SK-N-SH treated with all-trans-retinoic acid at 6 μM for 48 hours (cell line): ENCODE results near the gene TMEM131L.

Source experiments
- GLIS3 ChIP-seq: fragments of 250-450 bp; sonication (Bioruptor Pico); IDR thresholded peaks from 2 replicates; pipeline ENCODE4 v1.5.0; 2020; ENCODE audit warnings: mild to moderate bottlenecking, moderate library complexity
- ISL1 ChIP-seq: fragments of 250-450 bp; sonication (Bioruptor Pico); IDR thresholded peaks from 2 replicates; pipeline ENCODE4 v2.1.2; 2022; ENCODE audit warnings: mild to moderate bottlenecking, moderate library complexity
- PPARA ChIP-seq: fragments of 250-450 bp; sonication (Bioruptor Pico); IDR thresholded peaks from 2 replicates; pipeline ENCODE4 v1.5.0; 2020; ENCODE audit warnings: mild to moderate bottlenecking, borderline replicate concordance
- RARB ChIP-seq: fragments of 250-450 bp; sonication (Bioruptor Pico); IDR thresholded peaks from 2 replicates; pipeline ENCODE4 v1.8.0; 2021; ENCODE audit warnings: mild to moderate bottlenecking, moderate library complexity
- ZNF565 ChIP-seq: fragments of 450-650 bp; formaldehyde crosslinking; conservative IDR thresholded peaks from 2 replicates; pipeline ENCODE4 v1.5.0; 2020; ENCODE audit warnings: low read depth, mild to moderate bottlenecking, moderate library complexity
- TF ChIP-seq, protein P1 (sequence below): fragments of 250-450 bp; sonication (Bioruptor Pico); IDR thresholded peaks from 2 replicates; pipeline ENCODE4 v1.8.0; 2020; ENCODE audit warnings: mild to moderate bottlenecking, moderate library complexity, borderline replicate concordance
- TF ChIP-seq, protein P2 (sequence below): fragments of 250-450 bp; sonication (Bioruptor Pico); IDR thresholded peaks from 2 replicates; pipeline ENCODE4 v1.5.1; 2020; ENCODE audit warnings: low read depth, mild to moderate bottlenecking, moderate library complexity
- TF ChIP-seq, protein P3 (sequence below): fragments of 250-450 bp; sonication (Bioruptor Pico); IDR thresholded peaks from 2 replicates; pipeline ENCODE4 v1.5.1; 2021; ENCODE audit warnings: mild to moderate bottlenecking, moderate library complexity

DNA sequence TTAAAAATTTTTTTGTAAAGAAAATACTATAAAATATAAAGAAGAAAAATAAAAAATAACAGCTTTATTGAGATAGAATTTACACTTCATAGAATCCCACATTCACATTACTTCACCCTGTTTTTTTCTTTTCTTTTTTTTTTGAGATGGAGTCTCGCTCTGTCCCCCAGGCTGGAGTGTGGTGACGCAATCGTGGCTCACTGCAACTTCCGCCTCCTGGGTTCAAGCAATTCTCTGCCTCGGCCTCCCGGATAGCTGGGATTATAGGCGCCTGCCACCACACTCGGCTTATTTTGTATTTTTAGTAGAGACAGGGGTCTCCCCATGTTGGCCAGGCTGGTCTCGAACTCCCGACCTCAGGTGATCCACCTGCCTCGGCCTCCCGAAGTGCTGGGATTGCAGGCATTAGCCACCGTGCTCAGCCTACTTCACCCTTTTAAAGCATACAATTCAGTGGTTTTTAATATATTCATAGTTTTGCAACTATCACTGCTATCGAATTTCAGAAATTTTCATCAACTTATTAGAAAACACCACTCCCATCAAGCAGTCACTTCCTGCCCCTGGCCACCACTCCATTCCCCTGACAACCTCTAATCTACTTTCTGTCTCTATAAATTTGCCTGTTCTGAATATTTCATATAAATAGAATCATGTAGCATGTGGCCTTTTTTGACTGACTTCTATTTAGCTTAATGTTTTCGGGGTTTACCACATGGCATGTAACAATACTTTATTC lies 48.7 kb downstream of the TMEM131L start:
- TF ChIP-seq, protein P1, sequence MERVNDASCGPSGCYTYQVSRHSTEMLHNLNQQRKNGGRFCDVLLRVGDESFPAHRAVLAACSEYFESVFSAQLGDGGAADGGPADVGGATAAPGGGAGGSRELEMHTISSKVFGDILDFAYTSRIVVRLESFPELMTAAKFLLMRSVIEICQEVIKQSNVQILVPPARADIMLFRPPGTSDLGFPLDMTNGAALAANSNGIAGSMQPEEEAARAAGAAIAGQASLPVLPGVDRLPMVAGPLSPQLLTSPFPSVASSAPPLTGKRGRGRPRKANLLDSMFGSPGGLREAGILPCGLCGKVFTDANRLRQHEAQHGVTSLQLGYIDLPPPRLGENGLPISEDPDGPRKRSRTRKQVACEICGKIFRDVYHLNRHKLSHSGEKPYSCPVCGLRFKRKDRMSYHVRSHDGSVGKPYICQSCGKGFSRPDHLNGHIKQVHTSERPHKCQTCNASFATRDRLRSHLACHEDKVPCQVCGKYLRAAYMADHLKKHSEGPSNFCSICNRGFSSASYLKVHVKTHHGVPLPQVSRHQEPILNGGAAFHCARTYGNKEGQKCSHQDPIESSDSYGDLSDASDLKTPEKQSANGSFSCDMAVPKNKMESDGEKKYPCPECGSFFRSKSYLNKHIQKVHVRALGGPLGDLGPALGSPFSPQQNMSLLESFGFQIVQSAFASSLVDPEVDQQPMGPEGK = no peak
- TF ChIP-seq RARB = no peak
- TF ChIP-seq, protein P2, sequence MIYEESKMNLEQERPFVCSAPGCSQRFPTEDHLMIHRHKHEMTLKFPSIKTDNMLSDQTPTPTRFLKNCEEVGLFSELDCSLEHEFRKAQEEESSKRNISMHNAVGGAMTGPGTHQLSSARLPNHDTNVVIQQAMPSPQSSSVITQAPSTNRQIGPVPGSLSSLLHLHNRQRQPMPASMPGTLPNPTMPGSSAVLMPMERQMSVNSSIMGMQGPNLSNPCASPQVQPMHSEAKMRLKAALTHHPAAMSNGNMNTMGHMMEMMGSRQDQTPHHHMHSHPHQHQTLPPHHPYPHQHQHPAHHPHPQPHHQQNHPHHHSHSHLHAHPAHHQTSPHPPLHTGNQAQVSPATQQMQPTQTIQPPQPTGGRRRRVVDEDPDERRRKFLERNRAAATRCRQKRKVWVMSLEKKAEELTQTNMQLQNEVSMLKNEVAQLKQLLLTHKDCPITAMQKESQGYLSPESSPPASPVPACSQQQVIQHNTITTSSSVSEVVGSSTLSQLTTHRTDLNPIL = no peak
- TF ChIP-seq, protein P3, sequence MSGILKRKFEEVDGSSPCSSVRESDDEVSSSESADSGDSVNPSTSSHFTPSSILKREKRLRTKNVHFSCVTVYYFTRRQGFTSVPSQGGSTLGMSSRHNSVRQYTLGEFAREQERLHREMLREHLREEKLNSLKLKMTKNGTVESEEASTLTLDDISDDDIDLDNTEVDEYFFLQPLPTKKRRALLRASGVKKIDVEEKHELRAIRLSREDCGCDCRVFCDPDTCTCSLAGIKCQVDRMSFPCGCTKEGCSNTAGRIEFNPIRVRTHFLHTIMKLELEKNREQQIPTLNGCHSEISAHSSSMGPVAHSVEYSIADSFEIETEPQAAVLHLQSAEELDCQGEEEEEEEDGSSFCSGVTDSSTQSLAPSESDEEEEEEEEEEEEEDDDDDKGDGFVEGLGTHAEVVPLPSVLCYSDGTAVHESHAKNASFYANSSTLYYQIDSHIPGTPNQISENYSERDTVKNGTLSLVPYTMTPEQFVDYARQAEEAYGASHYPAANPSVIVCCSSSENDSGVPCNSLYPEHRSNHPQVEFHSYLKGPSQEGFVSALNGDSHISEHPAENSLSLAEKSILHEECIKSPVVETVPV (CRISPR knock-in tag) = no peak
- no peak for TF ChIP-seq ZNF565
- no peak for TF ChIP-seq ISL1
- TF ChIP-seq PPARA (CRISPR knock-in tag) = no peak
- no peak for TF ChIP-seq GLIS3 (CRISPR knock-in tag)
